PC-9 (cell line): ENCODE results near the gene RUNX3. TPM values are rescaled to one million over a fixed set of nuclear protein-coding genes. Genes with fewer than 3 reads are reported as not detected.

Experiments
- BruUV-seq: library from RNA; stranded (reverse); fragments of 400-500 nt; replicated peaks from 2 replicates; lab custom pipeline; 2021; lab: Mats Ljungman, UMichigan
- CTCF ChIA-PET: fragments of 300-600 bp; sonication (Branson Sonifier 250); formaldehyde crosslinking; loops from one replicate; lab custom pipeline; 2022; ENCODE audit warnings: antibody characterized with exemption; lab: Charles Lee
- POLR2A ChIA-PET: fragments of 300-600 bp; sonication (Branson Sonifier 250); formaldehyde crosslinking; loops from one replicate; lab custom pipeline; 2022; ENCODE audit warnings: antibody characterized with exemption; ENCODE audit not compliant: unreplicated experiment; lab: Charles Lee
- DNase-seq, 2 experiments: peaks; one replicate each; pipeline versions ENCODE4 v3.0.0 to v3.0.0-alpha.2; 2015 to 2022; ENCODE audit warnings: mixed read lengths in 1 of 2
- H2AFZ ChIP-seq: fragments of 200-600 bp; sonication (generic); 2 replicates; pipeline ENCODE4 v1.8.1; 2017; ENCODE audit warnings: antibody characterized with exemption
- H3F3A ChIP-seq: fragments of 200-600 bp; sonication (generic); 2 replicates; pipeline ENCODE4 v1.8.1; 2017; ENCODE audit warnings: antibody characterized with exemption, mild to moderate bottlenecking, low read depth; ENCODE audit not compliant: insufficient read depth
- H3K27ac ChIP-seq: fragments of 200-600 bp; sonication (generic); 2 replicates; pipeline ENCODE4 v1.6.1; 2016; ENCODE audit warnings: mixed run types
- H3K27me3 ChIP-seq: fragments of 200-600 bp; sonication (generic); 2 replicates; pipeline ENCODE4 v1.6.1; 2016; ENCODE audit warnings: low read depth, mixed run types; ENCODE audit not compliant: insufficient read depth
- H3K36me3 ChIP-seq: fragments of 200-600 bp; sonication (generic); 2 replicates; pipeline ENCODE4 v1.6.1; 2016; ENCODE audit warnings: low read depth, mixed run types
- H3K4me1 ChIP-seq: fragments of 200-600 bp; sonication (generic); replicated peaks from 2 replicates; pipeline ENCODE4 v1.6.1; 2016; ENCODE audit warnings: mixed run types; ENCODE audit not compliant: insufficient read depth
- H3K4me2 ChIP-seq: fragments of 200-600 bp; sonication (generic); 2 replicates; pipeline ENCODE4 v1.6.1; 2017; ENCODE audit warnings: mixed run types
- H3K4me3 ChIP-seq: fragments of 200-600 bp; sonication (generic); 2 replicates; pipeline ENCODE4 v1.6.1; 2016; ENCODE audit warnings: mixed run types
- H3K79me2 ChIP-seq: fragments of 200-600 bp; sonication (generic); 2 replicates; pipeline ENCODE4 v1.6.1; 2017; ENCODE audit warnings: low read depth, mixed run types
- H3K9me2 ChIP-seq: fragments of 200-600 bp; sonication (generic); 2 replicates; pipeline ENCODE4 v1.8.1; 2017; ENCODE audit warnings: mild to moderate bottlenecking; ENCODE audit not compliant: insufficient read depth
- H3K9me3 ChIP-seq: fragments of 200-600 bp; sonication (generic); 2 replicates; pipeline ENCODE4 v1.8.1; 2016; ENCODE audit warnings: low read depth; ENCODE audit not compliant: insufficient read depth
- H4K20me1 ChIP-seq: fragments of 200-600 bp; sonication (generic); 2 replicates; pipeline ENCODE4 v1.8.1; 2017; ENCODE audit not compliant: insufficient read depth
- EZH2 ChIP-seq: fragments of 200-600 bp; sonication (generic); IDR thresholded peaks from 2 replicates; pipeline ENCODE4 v1.8.0; 2017; ENCODE audit warnings: antibody characterized with exemption, low read depth
- intact Hi-C: fragments of 100-400 bp; cut with micrococcal nuclease; formaldehyde crosslinking; loops from one replicate; pipeline ENCODE4 v1.10.0; 2022; ENCODE audit not compliant: unreplicated experiment
- total RNA-seq: library from RNA; stranded (reverse); gene quantifications from 2 replicates; pipeline ENCODE4 v1.2.3, GENCODE V29; 2021
- TF ChIP-seq, protein P1 (sequence below): fragments of 200-600 bp; sonication (generic); conservative IDR thresholded peaks from 2 replicates; pipeline ENCODE4 v1.6.1; 2017; ENCODE audit warnings: mixed run types, antibody characterized with exemption, mild to moderate bottlenecking, moderate library complexity

Gene RUNX3
- total RNA-seq, 1 experiment from 2014 or later: not detected

DNA sequence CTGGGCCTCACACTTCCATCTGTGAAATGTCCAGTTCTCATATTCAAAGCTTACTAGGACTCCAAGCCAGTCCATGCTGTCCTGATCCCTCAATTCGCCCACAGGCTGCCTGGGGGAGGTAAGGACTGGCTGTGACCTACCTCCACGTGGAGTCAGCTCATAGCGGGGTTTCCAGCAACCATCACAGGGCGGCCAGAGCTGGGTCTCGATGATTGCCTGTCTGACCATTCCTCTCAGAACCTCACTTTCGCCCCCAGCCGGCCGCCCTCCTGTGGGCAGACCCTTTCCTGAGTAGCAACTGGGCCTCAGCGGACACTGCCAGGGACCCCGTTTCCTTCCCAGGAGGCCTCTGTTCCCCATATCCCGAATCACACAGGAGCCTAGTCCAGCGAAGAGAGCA is 3.4 kb upstream of the RUNX3 start:
- Histone ChIP-seq H3K9me2 (no peaks in the 10 kb centered on the region), H3K4me3 (no peak overlapping the region), H2AFZ (no peak overlapping the region), H3K9me3 (no peaks in the 10 kb centered on the region), H4K20me1 (no peaks in the 10 kb centered on the region), H3K4me1 (no peaks in the 10 kb centered on the region), H3F3A (no peaks in the 10 kb centered on the region), H3K36me3 (no peaks in the 10 kb centered on the region), H3K79me2 (no peaks in the 10 kb centered on the region), H3K27ac (no peak overlapping the region), H3K27me3 (peaks cover 21% of the 10 kb centered on the region), H3K4me2 (no peak overlapping the region)
- no TSS peak for BruUV-seq
- intact Hi-C loops: loop anchor here (1.0 to 2.0 kb wide), 2 partner anchors 104 to 167 kb away; no protein-coding TSS in a partner anchor
- DNase-seq: no peak
- TF ChIP-seq EZH2: no peak
- TF ChIP-seq, protein P1, sequence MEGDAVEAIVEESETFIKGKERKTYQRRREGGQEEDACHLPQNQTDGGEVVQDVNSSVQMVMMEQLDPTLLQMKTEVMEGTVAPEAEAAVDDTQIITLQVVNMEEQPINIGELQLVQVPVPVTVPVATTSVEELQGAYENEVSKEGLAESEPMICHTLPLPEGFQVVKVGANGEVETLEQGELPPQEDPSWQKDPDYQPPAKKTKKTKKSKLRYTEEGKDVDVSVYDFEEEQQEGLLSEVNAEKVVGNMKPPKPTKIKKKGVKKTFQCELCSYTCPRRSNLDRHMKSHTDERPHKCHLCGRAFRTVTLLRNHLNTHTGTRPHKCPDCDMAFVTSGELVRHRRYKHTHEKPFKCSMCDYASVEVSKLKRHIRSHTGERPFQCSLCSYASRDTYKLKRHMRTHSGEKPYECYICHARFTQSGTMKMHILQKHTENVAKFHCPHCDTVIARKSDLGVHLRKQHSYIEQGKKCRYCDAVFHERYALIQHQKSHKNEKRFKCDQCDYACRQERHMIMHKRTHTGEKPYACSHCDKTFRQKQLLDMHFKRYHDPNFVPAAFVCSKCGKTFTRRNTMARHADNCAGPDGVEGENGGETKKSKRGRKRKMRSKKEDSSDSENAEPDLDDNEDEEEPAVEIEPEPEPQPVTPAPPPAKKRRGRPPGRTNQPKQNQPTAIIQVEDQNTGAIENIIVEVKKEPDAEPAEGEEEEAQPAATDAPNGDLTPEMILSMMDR: no peak
- CTCF ChIA-PET: no interaction called here
- POLR2A ChIA-PET: no interaction called here

DNA sequence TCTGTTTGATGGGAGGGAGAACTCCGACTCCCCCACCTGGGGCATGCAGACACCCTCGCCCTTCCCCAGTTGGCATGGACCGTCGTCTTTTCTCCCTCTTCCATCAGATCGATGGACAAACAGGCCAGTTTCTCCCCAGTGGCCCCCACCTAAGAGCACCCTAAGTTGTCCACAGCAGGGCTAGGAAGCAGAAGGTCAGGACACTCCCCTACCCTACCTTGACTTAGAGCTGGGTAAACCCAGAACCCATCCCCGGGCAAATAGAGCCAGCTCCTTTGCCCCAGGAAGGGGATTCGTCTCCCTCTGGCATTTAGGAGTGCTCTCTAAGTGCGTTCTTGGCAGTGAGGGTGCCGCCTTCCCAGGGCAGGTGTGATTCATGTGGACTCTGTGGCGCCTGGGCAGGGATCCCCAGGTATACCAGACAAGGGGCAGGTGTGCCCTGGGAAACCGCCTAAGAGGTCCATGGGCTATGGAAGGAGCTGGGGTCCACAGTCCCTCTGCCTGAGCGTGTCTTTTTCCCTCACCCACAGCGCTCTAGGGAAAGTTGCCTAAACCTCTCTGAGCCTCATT is 2.7 kb upstream of the RUNX3 start:
- H4K20me1 ChIP-seq: no peaks in the 10 kb centered on the region
- no peaks in the 10 kb centered on the region for H3F3A ChIP-seq
- H3K4me1 ChIP-seq: no peaks in the 10 kb centered on the region
- BruUV-seq: no TSS peak
- H3K4me3 ChIP-seq: no peak overlapping the region
- H3K4me2 ChIP-seq: no peak overlapping the region
- no peaks in the 10 kb centered on the region for H3K9me3 ChIP-seq
- ChIA-PET POLR2A (interaction anchor here (0.8 kb wide), 1 partner anchor 365 kb away, joined by 6 read pairs; no protein-coding TSS in a partner anchor), CTCF (no interaction called here)
- H3K27me3 ChIP-seq: peaks cover 21% of the 10 kb centered on the region
- H3K79me2 ChIP-seq: no peaks in the 10 kb centered on the region
- no peak overlapping the region for H2AFZ ChIP-seq
- H3K36me3 ChIP-seq: no peaks in the 10 kb centered on the region
- intact Hi-C loops: loop anchor here (1.0 to 2.0 kb wide), 2 partner anchors 104 to 168 kb away; no protein-coding TSS in a partner anchor
- no peak for TF ChIP-seq EZH2
- TF ChIP-seq, protein P1: no peak
- H3K9me2 ChIP-seq: no peaks in the 10 kb centered on the region
- H3K27ac ChIP-seq: no peak overlapping the region
- DNase-seq: no peak

DNA sequence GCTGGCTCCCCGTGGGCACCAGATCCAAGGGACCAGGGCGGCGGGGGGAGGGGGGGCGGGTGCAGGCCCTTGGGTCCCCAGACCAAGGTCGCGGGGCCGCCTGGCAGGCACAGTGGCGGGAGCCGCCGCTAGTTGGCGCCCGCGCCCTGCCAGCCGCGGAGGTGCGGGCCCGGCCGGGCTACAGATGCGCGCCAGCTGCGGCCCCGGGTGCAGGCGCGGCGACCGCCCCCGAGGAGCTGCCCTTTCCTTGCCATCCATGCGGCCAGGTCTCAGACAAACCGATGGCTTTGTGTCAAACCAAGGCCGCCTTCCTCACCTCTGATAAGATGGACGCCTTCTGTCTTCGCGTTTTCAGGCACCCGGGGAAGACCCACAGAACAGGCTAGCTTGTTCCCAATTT is 2.2 kb upstream of the RUNX3 start:
- H3K4me1 ChIP-seq: no peaks in the 10 kb centered on the region
- H3K4me3 ChIP-seq: no peak overlapping the region
- ChIA-PET POLR2A (no interaction called here), CTCF (no interaction called here)
- H3F3A ChIP-seq: no peaks in the 10 kb centered on the region
- no peaks in the 10 kb centered on the region for H4K20me1 ChIP-seq
- no peak overlapping the region for H2AFZ ChIP-seq
- H3K27ac ChIP-seq: no peak overlapping the region
- no peak for TF ChIP-seq EZH2
- TF ChIP-seq, protein P1: no peak; the same call in 1 of the 2 replicates
- no peak overlapping the region for H3K4me2 ChIP-seq
- no TSS peak for BruUV-seq
- no peaks in the 10 kb centered on the region for H3K9me3 ChIP-seq
- no peaks in the 10 kb centered on the region for H3K36me3 ChIP-seq
- intact Hi-C loops: loop anchor here (2.0 kb wide), 1 partner anchor 169 kb away; no protein-coding TSS in a partner anchor
- DNase-seq: peak in 1 of 2 experiments; percentile 50
- no peaks in the 10 kb centered on the region for H3K9me2 ChIP-seq
- H3K27me3 ChIP-seq: peaks cover 21% of the 10 kb centered on the region
- H3K79me2 ChIP-seq: no peaks in the 10 kb centered on the region
